Neutrophil (primary cell): ENCODE results near the gene DPH6.

ENCODE experiments used
- H3K27ac ChIP-seq: fragments of 200-600 bp; sonication (generic); 2 replicates; pipeline ENCODE4 v1.5.1; 2016; ENCODE audit warnings: mild to moderate bottlenecking, moderate library complexity
- H3K27me3 ChIP-seq: fragments of 200-600 bp; sonication (generic); 2 replicates; pipeline ENCODE4 v1.6.0; 2016; ENCODE audit warnings: mild to moderate bottlenecking
- H3K36me3 ChIP-seq: fragments of 200-600 bp; sonication (generic); 2 replicates; pipeline ENCODE4 v1.5.1; 2017
- H3K4me1 ChIP-seq, 2 experiments: fragments of 200-600 bp in 1 of 2; sonication (generic) in 1 of 2; 1 replicate in 1 of 2; 2 replicates in 1 of 2; pipeline versions ENCODE4 v1.5.1 to v1.6.1; 2013 to 2016; ENCODE audit warnings: low read depth in 1 of 2, low read length in 1 of 2, mild to moderate bottlenecking in 1 of 2, moderate library complexity in 1 of 2; ENCODE audit not compliant: control insufficient read depth in 1 of 2, insufficient read depth in 1 of 2
- H3K4me3 ChIP-seq, 2 experiments: fragments of 200-600 bp in 1 of 2; sonication (generic) in 1 of 2; 1 replicate in 1 of 2; 2 replicates in 1 of 2; pipeline ENCODE4 v1.5.1; 2013 to 2016; ENCODE audit warnings: low read depth in 1 of 2, low read length in 1 of 2, mild to moderate bottlenecking in 1 of 2, moderate library complexity in 1 of 2
- H3K9me3 ChIP-seq: fragments of 200-600 bp; sonication (generic); 2 replicates; pipeline ENCODE4 v1.5.1; 2016
- TF ChIP-seq, protein P1 (sequence below): fragments of 200-600 bp; sonication (generic); IDR thresholded peaks from 2 replicates; pipeline ENCODE4 v1.5.1; 2016; ENCODE audit warnings: antibody characterized with exemption

DPH6 gene

DNA sequence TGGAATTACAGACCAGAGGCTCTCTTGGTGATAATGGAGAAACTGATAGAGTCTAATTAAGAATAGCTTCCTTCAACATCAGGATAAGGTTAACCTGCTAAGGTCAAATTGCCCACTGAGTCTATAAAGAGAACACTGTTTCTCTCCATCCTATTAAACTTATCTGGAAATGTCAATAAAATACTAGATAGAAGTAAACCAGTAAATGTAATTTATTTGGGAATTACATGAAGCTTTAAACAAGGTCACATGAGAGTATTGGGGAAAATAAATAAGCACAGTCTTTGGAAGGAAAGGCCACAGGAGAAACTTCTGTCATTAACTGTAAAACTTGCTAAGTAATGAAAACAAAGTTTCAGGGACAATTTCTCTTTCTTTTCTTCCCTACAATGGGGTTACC, 118.5 kb downstream of the DPH6 start:
- Histone ChIP-seq H3K4me3 (no peak overlapping the region), H3K27ac (no peak overlapping the region), H3K9me3 (no peaks in the 10 kb centered on the region), H3K27me3 (no peaks in the 10 kb centered on the region), H3K4me1 (no peaks in the 10 kb centered on the region), H3K36me3 (no peaks in the 10 kb centered on the region)
- TF ChIP-seq, protein P1, sequence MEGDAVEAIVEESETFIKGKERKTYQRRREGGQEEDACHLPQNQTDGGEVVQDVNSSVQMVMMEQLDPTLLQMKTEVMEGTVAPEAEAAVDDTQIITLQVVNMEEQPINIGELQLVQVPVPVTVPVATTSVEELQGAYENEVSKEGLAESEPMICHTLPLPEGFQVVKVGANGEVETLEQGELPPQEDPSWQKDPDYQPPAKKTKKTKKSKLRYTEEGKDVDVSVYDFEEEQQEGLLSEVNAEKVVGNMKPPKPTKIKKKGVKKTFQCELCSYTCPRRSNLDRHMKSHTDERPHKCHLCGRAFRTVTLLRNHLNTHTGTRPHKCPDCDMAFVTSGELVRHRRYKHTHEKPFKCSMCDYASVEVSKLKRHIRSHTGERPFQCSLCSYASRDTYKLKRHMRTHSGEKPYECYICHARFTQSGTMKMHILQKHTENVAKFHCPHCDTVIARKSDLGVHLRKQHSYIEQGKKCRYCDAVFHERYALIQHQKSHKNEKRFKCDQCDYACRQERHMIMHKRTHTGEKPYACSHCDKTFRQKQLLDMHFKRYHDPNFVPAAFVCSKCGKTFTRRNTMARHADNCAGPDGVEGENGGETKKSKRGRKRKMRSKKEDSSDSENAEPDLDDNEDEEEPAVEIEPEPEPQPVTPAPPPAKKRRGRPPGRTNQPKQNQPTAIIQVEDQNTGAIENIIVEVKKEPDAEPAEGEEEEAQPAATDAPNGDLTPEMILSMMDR, result no peak

DNA sequence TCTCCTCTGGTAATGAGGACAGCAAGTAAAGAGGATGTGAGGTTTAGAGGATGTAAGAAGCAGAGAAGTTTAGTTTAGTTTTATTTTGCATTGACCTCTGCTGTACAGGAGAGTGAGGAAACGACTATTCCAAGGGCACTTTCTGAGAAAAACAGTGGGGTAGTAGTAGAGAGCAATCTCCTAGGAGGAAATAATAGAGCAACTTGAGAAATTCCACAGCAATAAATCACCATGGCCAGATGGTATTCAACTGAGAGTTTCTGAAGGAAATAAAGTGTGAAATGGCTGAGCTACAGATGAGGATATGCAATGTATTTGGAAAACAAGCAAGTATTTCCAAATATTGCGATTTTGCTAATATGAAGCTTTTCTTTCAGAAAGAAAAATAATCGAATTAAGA, 118.9 kb downstream of the DPH6 start:
- Histone ChIP-seq H3K4me1 (no peaks in the 10 kb centered on the region), H3K9me3 (no peaks in the 10 kb centered on the region), H3K27ac (no peak overlapping the region), H3K27me3 (no peaks in the 10 kb centered on the region), H3K36me3 (no peaks in the 10 kb centered on the region), H3K4me3 (no peak overlapping the region)
- TF ChIP-seq, protein P1, result no peak

DNA sequence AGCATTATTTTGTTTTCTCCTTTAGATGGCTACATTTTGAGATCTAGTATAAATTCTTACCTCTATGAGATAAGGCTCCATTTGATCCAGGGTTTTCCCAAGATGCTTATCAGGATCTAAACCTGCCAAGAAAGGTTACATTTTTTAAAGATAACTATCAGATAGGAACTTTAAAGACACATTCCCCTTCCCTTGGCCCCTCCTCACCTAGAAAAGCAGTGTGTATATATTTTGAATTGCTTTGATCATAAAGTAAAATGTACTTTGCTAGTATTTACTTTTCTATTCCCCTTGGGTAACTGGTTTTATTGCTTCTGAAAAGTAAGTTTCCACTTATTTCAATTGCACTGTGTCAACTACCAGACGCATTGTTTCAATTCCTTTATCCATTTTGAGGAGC, 135.2 kb downstream of the DPH6 start:
- Histone ChIP-seq H3K27ac (no peak overlapping the region), H3K9me3 (no peaks in the 10 kb centered on the region), H3K4me1 (no peaks in the 10 kb centered on the region), H3K27me3 (no peaks in the 10 kb centered on the region), H3K4me3 (no peak overlapping the region), H3K36me3 (no peaks in the 10 kb centered on the region)
- TF ChIP-seq, protein P1, result no peak

DNA sequence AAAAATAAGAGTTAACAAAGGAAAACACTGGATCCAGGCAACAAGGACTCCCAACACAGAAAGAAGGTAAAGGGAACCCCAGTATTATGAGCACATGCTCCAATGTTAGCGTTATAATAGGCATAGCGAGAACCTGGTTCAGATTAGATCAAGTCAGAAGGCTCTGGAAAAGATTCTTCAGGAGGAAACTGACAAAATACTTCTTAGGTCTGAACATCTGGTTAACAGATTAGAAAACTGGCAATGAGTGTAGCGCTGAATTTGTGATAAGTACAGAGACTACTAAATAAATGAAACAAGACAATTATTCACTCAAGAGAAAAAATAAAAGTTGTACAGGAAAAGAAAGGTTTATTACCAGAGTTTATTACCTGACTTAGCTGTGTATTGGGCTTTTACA, 146.1 kb downstream of the DPH6 start:
- TF ChIP-seq, protein P1, result no peak
- Histone ChIP-seq H3K27me3 (no peaks in the 10 kb centered on the region), H3K36me3 (no peaks in the 10 kb centered on the region), H3K9me3 (no peaks in the 10 kb centered on the region), H3K4me3 (no peak overlapping the region), H3K27ac (no peak overlapping the region), H3K4me1 (no peaks in the 10 kb centered on the region)

GRCh38 chr15:35397027-35397426, 148.9 kb downstream of the DPH6 start:
- Histone ChIP-seq H3K36me3 (no peaks in the 10 kb centered on the region), H3K4me1 (no peaks in the 10 kb centered on the region), H3K4me3 (no peak overlapping the region), H3K27ac (no peak overlapping the region), H3K9me3 (no peaks in the 10 kb centered on the region), H3K27me3 (no peaks in the 10 kb centered on the region)
- TF ChIP-seq, protein P1, result no peak

GRCh38 chr15:35394416-35394815, 151.5 kb downstream of the DPH6 start:
- TF ChIP-seq, protein P1, result no peak
- Histone ChIP-seq H3K4me1 (no peaks in the 10 kb centered on the region), H3K36me3 (no peaks in the 10 kb centered on the region), H3K27ac (no peak overlapping the region), H3K4me3 (no peak overlapping the region), H3K27me3 (no peaks in the 10 kb centered on the region), H3K9me3 (no peaks in the 10 kb centered on the region)
